ENCODE results near the gene SSC5D.

SSC5D gene

GRCh38 chr19:55516878-55517620, 28.8 kb downstream of the SSC5D start:
- no peaks in the 10 kb centered on the region for H4K20me1 ChIP-seq (ENCODE audit: insufficient read depth, low read length)
- H3K4me3 ChIP-seq (ENCODE audit: low read depth in 1 of 2, low read length in 2 of 2): peak overlapping the region in 1 of 2 experiments; percentile 31; a peak in 1 of 4 replicates
- no peaks in the 10 kb centered on the region for H3K27me3 ChIP-seq (ENCODE audit: insufficient read depth, low read length, poor library complexity)
- ATAC-seq (ENCODE audit: insufficient read depth, low read depth) (peak; percentile 100), DNase-seq (peak; percentile 87)
- H3K9ac ChIP-seq (ENCODE audit: low read depth, low read length): peak overlapping the region; percentile 5; the same call in 1 of the 2 replicates
- H2AFZ ChIP-seq (ENCODE audit: low read depth, low read length): peak overlapping the region; percentile 50
- H3K36me3 ChIP-seq (ENCODE audit: insufficient read depth, low read length): no peaks in the 10 kb centered on the region
- H3K27ac ChIP-seq (ENCODE audit: low read length): no peak overlapping the region
- no peaks in the 10 kb centered on the region for H3K79me2 ChIP-seq (ENCODE audit: insufficient read depth, low read length)
- H3K9me3 ChIP-seq (ENCODE audit: insufficient read depth, low read length, severe bottlenecking): no peaks in the 10 kb centered on the region
- TF ChIP-seq EZH2 (IDR thresholded peaks at IDR 0.05; ENCODE audit: borderline replicate concordance, low read depth, low read length, severe bottlenecking) (no peak), CTCF (IDR thresholded peaks at IDR 0.05; ENCODE audit: borderline replicate concordance, extremely low read depth, low read length, poor library complexity, severe bottlenecking) (peak; percentile 96)
- H3K4me2 ChIP-seq (ENCODE audit: insufficient read depth, low read length): peak overlapping the region; percentile 56
- H3K4me1 ChIP-seq (ENCODE audit: insufficient read depth, low read length): peaks cover 10% of the 10 kb centered on the region

- H3K27ac ChIP-seq (ENCODE audit: low read length): no peak overlapping the region
These were observed 31.4 kb downstream of the SSC5D start for GRCh38 chr19:55519451-55520311.

GRCh38 chr19:55520691-55521292, 32.6 kb downstream of the SSC5D start:
- H3K4me2 ChIP-seq (ENCODE audit: insufficient read depth, low read length): no peak overlapping the region
- no peaks in the 10 kb centered on the region for H3K79me2 ChIP-seq (ENCODE audit: insufficient read depth, low read length)
- no peak overlapping the region for H3K9ac ChIP-seq (ENCODE audit: low read depth, low read length)
- H3K4me3 ChIP-seq (ENCODE audit: low read depth in 1 of 2, low read length in 2 of 2): no peak overlapping the region
- peaks cover 10% of the 10 kb centered on the region for H3K4me1 ChIP-seq (ENCODE audit: insufficient read depth, low read length)
- no peak overlapping the region for H3K27ac ChIP-seq (ENCODE audit: low read length)
- no peak overlapping the region for H2AFZ ChIP-seq (ENCODE audit: low read depth, low read length)
- no peaks in the 10 kb centered on the region for H3K9me3 ChIP-seq (ENCODE audit: insufficient read depth, low read length, severe bottlenecking)
- DNase-seq: no peak
- H3K27me3 ChIP-seq (ENCODE audit: insufficient read depth, low read length, poor library complexity): no peaks in the 10 kb centered on the region
- no peak for ATAC-seq (ENCODE audit: insufficient read depth, low read depth)
- TF ChIP-seq EZH2 (IDR thresholded peaks at IDR 0.05; ENCODE audit: borderline replicate concordance, low read depth, low read length, severe bottlenecking): no peak
- no peak for TF ChIP-seq CTCF (IDR thresholded peaks at IDR 0.05; ENCODE audit: borderline replicate concordance, extremely low read depth, low read length, poor library complexity, severe bottlenecking)
- no peaks in the 10 kb centered on the region for H3K36me3 ChIP-seq (ENCODE audit: insufficient read depth, low read length)
- no peaks in the 10 kb centered on the region for H4K20me1 ChIP-seq (ENCODE audit: insufficient read depth, low read length)

More at GRCh38 chr19:55519451-55520311, 31.4 kb downstream of the SSC5D start:
- Histone ChIP-seq H3K9me3 (ENCODE audit: insufficient read depth, low read length, severe bottlenecking) (no peaks in the 10 kb centered on the region), H3K4me1 (ENCODE audit: insufficient read depth, low read length) (peaks cover 10% of the 10 kb centered on the region), H2AFZ (ENCODE audit: low read depth, low read length) (no peak overlapping the region), H3K4me2 (ENCODE audit: insufficient read depth, low read length) (no peak overlapping the region), H3K27me3 (ENCODE audit: insufficient read depth, low read length, poor library complexity) (no peaks in the 10 kb centered on the region), H3K4me3 (ENCODE audit: low read depth in 1 of 2, low read length in 2 of 2) (no peak overlapping the region), H3K9ac (ENCODE audit: low read depth, low read length) (no peak overlapping the region), H3K79me2 (ENCODE audit: insufficient read depth, low read length) (no peaks in the 10 kb centered on the region), H3K36me3 (ENCODE audit: insufficient read depth, low read length) (no peaks in the 10 kb centered on the region), H4K20me1 (ENCODE audit: insufficient read depth, low read length) (no peaks in the 10 kb centered on the region)
- DNase-seq (no peak), ATAC-seq (ENCODE audit: insufficient read depth, low read depth) (no peak)
- TF ChIP-seq EZH2 (IDR thresholded peaks at IDR 0.05; ENCODE audit: borderline replicate concordance, low read depth, low read length, severe bottlenecking): no peak
- no peak for TF ChIP-seq CTCF (IDR thresholded peaks at IDR 0.05; ENCODE audit: borderline replicate concordance, extremely low read depth, low read length, poor library complexity, severe bottlenecking)

Measured in DND-41 (cell line).